ENCODE measurements around the gene CTTN. TPM values are rescaled to one million over a fixed set of nuclear protein-coding genes. Genes with fewer than 3 reads are reported as not detected.
A peak's percentile ranks its signal among the peaks of the same experiment; 100 is the strongest.
"Not testable (repeated sequence)": the region's sequence is repeated elsewhere in the genome, so short reads cannot be mapped to it uniquely, and the experiment has no call there.

CTTN gene
- total RNA-seq, 1 experiment from 2014 or later: 503 TPM

DNA sequence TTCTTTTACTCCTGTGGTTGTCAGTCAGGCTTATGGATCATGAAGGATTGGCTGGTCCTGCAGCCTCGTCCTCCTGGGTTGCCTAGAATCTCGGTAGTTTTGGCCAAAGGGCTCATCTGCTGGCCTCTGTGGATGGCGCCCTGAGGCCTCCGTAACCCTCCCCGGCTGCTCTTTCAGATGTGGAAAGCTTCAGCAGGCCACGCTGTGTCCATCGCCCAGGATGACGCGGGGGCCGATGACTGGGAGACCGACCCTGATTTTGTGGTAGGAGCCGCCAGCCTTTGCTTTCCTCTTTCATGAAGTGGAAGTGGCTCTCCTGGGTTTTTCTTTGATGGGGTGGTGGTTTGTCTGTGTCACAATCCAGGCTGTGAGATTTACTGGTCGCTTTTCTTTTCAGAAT lies 8.8 kb downstream of the CTTN start:
- 0 out of 2 replicates have a peak, but pooled peaks cover 5% of the 10 kb centered on the region for H3K4me1 ChIP-seq (ENCODE audit: control insufficient read depth, insufficient read depth, low read length)
- TF ChIP-seq POLR2AphosphoS5 (IDR thresholded peaks at IDR 0.05; ENCODE audit: low read depth, low read length) (no peak), SIN3A (IDR thresholded peaks at IDR 0.05; ENCODE audit: borderline replicate concordance, insufficient read depth, low read depth, low read length) (no peak)
- TF ChIP-seq, protein P1, sequence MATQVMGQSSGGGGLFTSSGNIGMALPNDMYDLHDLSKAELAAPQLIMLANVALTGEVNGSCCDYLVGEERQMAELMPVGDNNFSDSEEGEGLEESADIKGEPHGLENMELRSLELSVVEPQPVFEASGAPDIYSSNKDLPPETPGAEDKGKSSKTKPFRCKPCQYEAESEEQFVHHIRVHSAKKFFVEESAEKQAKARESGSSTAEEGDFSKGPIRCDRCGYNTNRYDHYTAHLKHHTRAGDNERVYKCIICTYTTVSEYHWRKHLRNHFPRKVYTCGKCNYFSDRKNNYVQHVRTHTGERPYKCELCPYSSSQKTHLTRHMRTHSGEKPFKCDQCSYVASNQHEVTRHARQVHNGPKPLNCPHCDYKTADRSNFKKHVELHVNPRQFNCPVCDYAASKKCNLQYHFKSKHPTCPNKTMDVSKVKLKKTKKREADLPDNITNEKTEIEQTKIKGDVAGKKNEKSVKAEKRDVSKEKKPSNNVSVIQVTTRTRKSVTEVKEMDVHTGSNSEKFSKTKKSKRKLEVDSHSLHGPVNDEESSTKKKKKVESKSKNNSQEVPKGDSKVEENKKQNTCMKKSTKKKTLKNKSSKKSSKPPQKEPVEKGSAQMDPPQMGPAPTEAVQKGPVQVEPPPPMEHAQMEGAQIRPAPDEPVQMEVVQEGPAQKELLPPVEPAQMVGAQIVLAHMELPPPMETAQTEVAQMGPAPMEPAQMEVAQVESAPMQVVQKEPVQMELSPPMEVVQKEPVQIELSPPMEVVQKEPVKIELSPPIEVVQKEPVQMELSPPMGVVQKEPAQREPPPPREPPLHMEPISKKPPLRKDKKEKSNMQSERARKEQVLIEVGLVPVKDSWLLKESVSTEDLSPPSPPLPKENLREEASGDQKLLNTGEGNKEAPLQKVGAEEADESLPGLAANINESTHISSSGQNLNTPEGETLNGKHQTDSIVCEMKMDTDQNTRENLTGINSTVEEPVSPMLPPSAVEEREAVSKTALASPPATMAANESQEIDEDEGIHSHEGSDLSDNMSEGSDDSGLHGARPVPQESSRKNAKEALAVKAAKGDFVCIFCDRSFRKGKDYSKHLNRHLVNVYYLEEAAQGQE (IDR thresholded peaks at IDR 0.05; ENCODE audit: insufficient read depth in 1 of 2, low read depth in 2 of 2, low read length in 1 of 2): no peak
- TF ChIP-seq, protein P2, sequence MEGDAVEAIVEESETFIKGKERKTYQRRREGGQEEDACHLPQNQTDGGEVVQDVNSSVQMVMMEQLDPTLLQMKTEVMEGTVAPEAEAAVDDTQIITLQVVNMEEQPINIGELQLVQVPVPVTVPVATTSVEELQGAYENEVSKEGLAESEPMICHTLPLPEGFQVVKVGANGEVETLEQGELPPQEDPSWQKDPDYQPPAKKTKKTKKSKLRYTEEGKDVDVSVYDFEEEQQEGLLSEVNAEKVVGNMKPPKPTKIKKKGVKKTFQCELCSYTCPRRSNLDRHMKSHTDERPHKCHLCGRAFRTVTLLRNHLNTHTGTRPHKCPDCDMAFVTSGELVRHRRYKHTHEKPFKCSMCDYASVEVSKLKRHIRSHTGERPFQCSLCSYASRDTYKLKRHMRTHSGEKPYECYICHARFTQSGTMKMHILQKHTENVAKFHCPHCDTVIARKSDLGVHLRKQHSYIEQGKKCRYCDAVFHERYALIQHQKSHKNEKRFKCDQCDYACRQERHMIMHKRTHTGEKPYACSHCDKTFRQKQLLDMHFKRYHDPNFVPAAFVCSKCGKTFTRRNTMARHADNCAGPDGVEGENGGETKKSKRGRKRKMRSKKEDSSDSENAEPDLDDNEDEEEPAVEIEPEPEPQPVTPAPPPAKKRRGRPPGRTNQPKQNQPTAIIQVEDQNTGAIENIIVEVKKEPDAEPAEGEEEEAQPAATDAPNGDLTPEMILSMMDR (IDR thresholded peaks at IDR 0.05): no peak
- intact Hi-C loops (cut with micrococcal nuclease; ENCODE audit: unreplicated experiment): no loop called here
- no TSS peak for BruUV-seq (replicated peaks)
- DNase-seq (ENCODE audit: low read depth, low spot score) (no peak), ATAC-seq (no peak)
- H3K4me3 ChIP-seq (ENCODE audit: low read depth in 2 of 2, low read length in 2 of 2): no peak overlapping the region
- H3K9me3 ChIP-seq (ENCODE audit: control insufficient read depth, insufficient read depth, low read depth, low read length): no peaks in the 10 kb centered on the region
- H3K27me3 ChIP-seq (ENCODE audit: control insufficient read depth, insufficient read depth, low read length): no peaks in the 10 kb centered on the region
- H3K36me3 ChIP-seq (ENCODE audit: control insufficient read depth, insufficient read depth, low read length): peaks cover 50% of the 10 kb centered on the region
- in situ Hi-C loops (cut with HindIII; ENCODE audit: low pct_unique_long_range_greater_than_20kb, low sequenced_read_pairs): no loop called here
- ChIA-PET POLR2A (no interaction called here), CTCF (no interaction called here)
- H3K27ac ChIP-seq (ENCODE audit: low read length): no peak overlapping the region

DNA sequence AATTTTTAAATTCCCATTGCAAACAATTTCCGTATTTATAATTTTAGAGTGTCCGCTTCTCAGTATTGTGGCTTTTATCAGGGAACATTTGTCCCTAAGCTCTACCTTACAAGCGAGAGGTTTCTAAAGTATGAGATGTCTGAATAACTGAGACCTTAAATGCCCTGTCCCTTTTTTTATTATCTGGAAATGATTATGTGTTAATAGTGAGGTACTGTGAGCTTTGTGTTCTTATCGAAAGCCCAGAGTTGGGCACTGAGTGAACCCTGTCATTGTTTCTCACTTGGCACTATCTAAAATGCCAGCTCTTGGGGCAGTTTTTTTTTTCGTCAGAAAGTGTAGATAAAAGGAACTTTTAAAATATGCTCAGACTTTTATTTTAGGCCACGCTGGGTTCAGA lies 9.5 kb downstream of the CTTN start:
- no peaks in the 10 kb centered on the region for H3K4me1 ChIP-seq (ENCODE audit: control insufficient read depth, insufficient read depth, low read length)
- DNase-seq (ENCODE audit: low read depth, low spot score) (no peak), ATAC-seq (no peak)
- TF ChIP-seq TCF7L2 (IDR thresholded peaks at IDR 0.05; ENCODE audit: low read depth, low read length) (no peak), SIN3A (IDR thresholded peaks at IDR 0.05; ENCODE audit: borderline replicate concordance, insufficient read depth, low read depth, low read length) (no peak), POLR2AphosphoS5 (IDR thresholded peaks at IDR 0.05; ENCODE audit: low read depth, low read length) (no peak)
- TF ChIP-seq, protein P1 (IDR thresholded peaks at IDR 0.05; ENCODE audit: insufficient read depth in 1 of 2, low read depth in 2 of 2, low read length in 1 of 2): no peak
- TF ChIP-seq, protein P2 (IDR thresholded peaks at IDR 0.05): no peak
- H3K27ac ChIP-seq (ENCODE audit: low read length): no peak overlapping the region
- in situ Hi-C loops (cut with HindIII; ENCODE audit: low pct_unique_long_range_greater_than_20kb, low sequenced_read_pairs): no loop called here
- H3K9me3 ChIP-seq (ENCODE audit: control insufficient read depth, insufficient read depth, low read depth, low read length): no peaks in the 10 kb centered on the region
- H3K36me3 ChIP-seq (ENCODE audit: control insufficient read depth, insufficient read depth, low read length): peaks cover 55% of the 10 kb centered on the region
- ChIA-PET POLR2A (interaction anchor here (0.5 kb wide), 1 partner anchor 61 kb away, joined by 7 read pairs; no protein-coding TSS in a partner anchor), CTCF (no interaction called here)
- BruUV-seq (replicated peaks): TSS peak; percentile 2
- intact Hi-C loops (cut with micrococcal nuclease; ENCODE audit: unreplicated experiment): no loop called here
- H3K4me3 ChIP-seq (ENCODE audit: low read depth in 2 of 2, low read length in 2 of 2): no peak overlapping the region
- no peaks in the 10 kb centered on the region for H3K27me3 ChIP-seq (ENCODE audit: control insufficient read depth, insufficient read depth, low read length)

DNA sequence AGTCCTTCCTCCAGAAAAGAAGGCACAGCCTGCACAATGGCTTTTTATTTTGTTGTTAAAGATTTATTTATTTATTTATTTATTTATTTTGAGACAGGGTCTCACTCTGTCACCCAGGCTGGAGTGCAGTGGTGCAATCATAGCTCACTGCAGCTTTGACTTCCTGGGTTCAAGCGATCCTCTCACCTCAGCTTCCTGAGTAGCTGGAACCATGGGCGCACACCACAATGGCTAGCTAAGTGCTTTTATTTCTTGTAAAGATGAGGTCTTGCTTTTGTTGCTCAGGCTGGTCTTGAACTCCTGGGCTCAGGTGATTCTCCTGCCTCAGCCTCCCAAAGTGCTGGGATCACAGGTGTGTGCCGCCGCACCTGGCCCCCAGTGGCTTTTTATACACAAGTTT lies 10.0 kb downstream of the CTTN start:
- H3K9me3 ChIP-seq (ENCODE audit: control insufficient read depth, insufficient read depth, low read depth, low read length); intact Hi-C loops (cut with micrococcal nuclease; ENCODE audit: unreplicated experiment); DNase-seq (ENCODE audit: low read depth, low spot score); POLR2A ChIA-PET; ATAC-seq; H3K4me1 ChIP-seq (ENCODE audit: control insufficient read depth, insufficient read depth, low read length); H3K4me3 ChIP-seq (ENCODE audit: low read depth in 2 of 2, low read length in 2 of 2); H3K27ac ChIP-seq (ENCODE audit: low read length); BruUV-seq (replicated peaks); CTCF ChIA-PET; in situ Hi-C loops (cut with HindIII; ENCODE audit: low pct_unique_long_range_greater_than_20kb, low sequenced_read_pairs); H3K27me3 ChIP-seq (ENCODE audit: control insufficient read depth, insufficient read depth, low read length): not testable (repeated sequence)
- H3K36me3 ChIP-seq (ENCODE audit: control insufficient read depth, insufficient read depth, low read length): peaks cover 55% of the 10 kb centered on the region

Measured in Panc1 (cell line).